CD14-positive monocyte (primary cell): ENCODE results near the gene TCIRG1. TPM values are rescaled to one million over a fixed set of nuclear protein-coding genes. Genes with fewer than 3 reads are reported as not detected.

Experiments used
- DNase-seq, 3 donors: peaks; one replicate each; pipeline ENCODE4 v3.0.0-alpha.2; 2011 to 2022
- H2AFZ ChIP-seq: 2 replicates; pipeline ENCODE4 v1.6.0; 2012; ENCODE audit warnings: mild to moderate bottlenecking, low read depth, low read length, inconsistent platforms; ENCODE audit not compliant: insufficient read depth, poor library complexity, severe bottlenecking
- H3K27ac ChIP-seq, 2 donors: 1 replicate in 1 of 2; 2 replicates in 1 of 2; pipeline ENCODE4 v1.5.1; 2012 to 2013; ENCODE audit warnings: low read length in 2 of 2, control low read depth in 1 of 2, inconsistent platforms in 1 of 2, low read depth in 1 of 2, mild to moderate bottlenecking in 1 of 2
- H3K27me3 ChIP-seq, 2 donors: one replicate each; pipeline versions ENCODE4 v1.6.0 to v1.6.1; 2011 to 2013; ENCODE audit warnings: low read length in 2 of 2; ENCODE audit not compliant: control insufficient read depth in 2 of 2, insufficient read depth in 2 of 2
- H3K36me3 ChIP-seq, 2 donors: replicated peaks in 1 of 2; 1 replicate in 1 of 2; 2 replicates in 1 of 2; pipeline versions ENCODE4 v1.5.1 to v1.6.1; 2012 to 2013; ENCODE audit warnings: low read length in 2 of 2, control low read depth in 1 of 2, inconsistent platforms in 1 of 2, mild to moderate bottlenecking in 1 of 2; ENCODE audit not compliant: insufficient read depth in 2 of 2, control insufficient read depth in 1 of 2
- H3K4me1 ChIP-seq, 2 donors: 1 replicate in 1 of 2; 2 replicates in 1 of 2; pipeline versions ENCODE4 v1.5.1 to v1.6.1; 2012 to 2013; ENCODE audit warnings: low read length in 2 of 2, control low read depth in 1 of 2, inconsistent platforms in 1 of 2, mild to moderate bottlenecking in 1 of 2, moderate library complexity in 1 of 2; ENCODE audit not compliant: insufficient read depth in 2 of 2, control insufficient read depth in 1 of 2
- H3K4me2 ChIP-seq: replicated peaks from 2 replicates; pipeline ENCODE3; 2012; ENCODE audit warnings: low read length, moderate library complexity, mild to moderate bottlenecking; ENCODE audit not compliant: poor library complexity, severe bottlenecking; ENCODE audit errors: extremely low read depth
- H3K4me3 ChIP-seq, 3 experiments: fragments of 200-600 bp in 1 of 3; sonication (generic) in 1 of 3; replicated peaks in 1 of 3; 1 replicate in 2 of 3; 2 replicates in 1 of 3; pipeline ENCODE4 v1.5.1; 2011 to 2013; ENCODE audit warnings: low read length in 3 of 3, mild to moderate bottlenecking in 3 of 3, control low read depth in 2 of 3, low read depth in 2 of 3, inconsistent platforms in 1 of 3, moderate library complexity in 1 of 3
- H3K79me2 ChIP-seq: 2 replicates; pipeline ENCODE4 v1.6.0; 2012; ENCODE audit warnings: mild to moderate bottlenecking, control low read depth, inconsistent platforms, low read length, moderate library complexity; ENCODE audit not compliant: insufficient read depth
- H3K9ac ChIP-seq: 2 replicates; pipeline ENCODE4 v1.6.0; 2017; ENCODE audit warnings: low read length, mild to moderate bottlenecking; ENCODE audit not compliant: insufficient read depth, poor library complexity, severe bottlenecking
- H3K9me3 ChIP-seq, 2 donors: replicated peaks in 1 of 2; 1 replicate in 1 of 2; 2 replicates in 1 of 2; pipeline versions ENCODE4 v1.5.1 to v1.6.1; 2012 to 2013; ENCODE audit warnings: low read length in 2 of 2, control low read depth in 1 of 2; ENCODE audit not compliant: control insufficient read depth in 1 of 2, insufficient read depth in 1 of 2
- H4K20me1 ChIP-seq: 2 replicates; pipeline ENCODE4 v1.6.0; 2012; ENCODE audit warnings: mild to moderate bottlenecking, low read length, control low read depth, moderate library complexity; ENCODE audit not compliant: insufficient read depth
- H3K27ac Mint-ChIP-seq, 7 donors: one replicate each; pipeline ENCODE4 v1.8.0; 2020; ENCODE audit warnings: mild to moderate bottlenecking in 7 of 7, mixed read lengths in 7 of 7, moderate library complexity in 6 of 7, inconsistent platforms in 2 of 7
- H3K27me3 Mint-ChIP-seq, 3 donors: one replicate each; pipeline ENCODE4 v1.8.0; 2021 to 2022; ENCODE audit warnings: low read depth in 3 of 3, mild to moderate bottlenecking in 3 of 3, mixed read lengths in 3 of 3, moderate library complexity in 3 of 3, inconsistent platforms in 1 of 3
- H3K36me3 Mint-ChIP-seq, 2 donors: one replicate each; pipeline ENCODE4 v1.8.0; 2020; ENCODE audit warnings: mixed read lengths in 2 of 2, inconsistent platforms in 1 of 2, mild to moderate bottlenecking in 1 of 2
- H3K4me1 Mint-ChIP-seq: one replicate; pipeline ENCODE4 v1.8.0; 2020; ENCODE audit warnings: mild to moderate bottlenecking, mixed read lengths
- H3K4me3 Mint-ChIP-seq, 2 donors: one replicate each; pipeline ENCODE4 v1.8.0; 2020; ENCODE audit warnings: mild to moderate bottlenecking in 2 of 2, mixed read lengths in 2 of 2, moderate library complexity in 1 of 2
- H3K9me3 Mint-ChIP-seq, 7 donors: one replicate each; pipeline ENCODE4 v1.8.0; 2020 to 2022; ENCODE audit warnings: mixed read lengths in 7 of 7, mild to moderate bottlenecking in 6 of 7, moderate library complexity in 6 of 7, inconsistent platforms in 2 of 7
- CTCF ChIP-seq: fragments of 200-600 bp; IDR thresholded peaks from one replicate; pipeline ENCODE4 v1.8.0; 2022; ENCODE audit warnings: antibody characterized with exemption, mild to moderate bottlenecking
- WGBS: methylation state at CpG from one replicate; pipeline ENCODE4 v1.1.5; 2013; ENCODE audit warnings: missing lambda C conversion rate; ENCODE audit not compliant: insufficient coverage; 5-methylcytosine and 5-hydroxymethylcytosine counted together
- intact Hi-C, 2 donors: fragments of 100-400 bp; cut with micrococcal nuclease; formaldehyde crosslinking; loops; one replicate each; pipeline versions ENCODE4 v1.15.0 to v1.15.1; 2023
- polyA plus RNA-seq, 3 donors: library from polyadenylated mRNA; depleted of rRNA in 1 of 3; unstranded in 2 of 3; stranded (reverse) in 1 of 3; fragments of 300-500 nt in 2 of 3; fragments of >200 nt in 1 of 3; fragmentation: Illumina TruSeq in 2 of 3; gene quantifications; 1 replicate in 2 of 3; 2 replicates in 1 of 3; pipeline ENCODE4 v1.2.3, GENCODE V29; 2012 to 2021

TCIRG1 gene
- polyA plus RNA-seq, 3 donors, result 197 to 1,286 (median 225) TPM

- Histone ChIP-seq H3K79me2 (no peaks in the 10 kb centered on the region), H3K27me3 (no peaks in the 10 kb centered on the region), H3K27ac (no peak overlapping the region), H4K20me1 (no peaks in the 10 kb centered on the region), H3K4me1 (no peaks in the 10 kb centered on the region), H2AFZ (no peak overlapping the region), H3K4me3 (no peak overlapping the region), H3K9ac (no peak overlapping the region), H3K4me2 (no peak overlapping the region), H3K9me3 (no peaks in the 10 kb centered on the region), H3K36me3 (peaks cover 52 to 91% of the 10 kb centered on the region in 2 donors)
- intact Hi-C loops, result no loop called here
- Mint-ChIP-seq H3K4me1 (peaks cover 7% of the 10 kb centered on the region), H3K27ac (peak overlapping the region in 2 of 7 donors; percentile 3 to 44), H3K4me3 (no peak overlapping the region), H3K36me3 (peaks cover 62 to 82% of the 10 kb centered on the region in 2 donors), H3K9me3 (no peaks in the 10 kb centered on the region), H3K27me3 (no peaks in the 10 kb centered on the region)
- TF ChIP-seq CTCF, result no peak
- DNase-seq, result no peak
- 63% methylated on average over 3 of the region's 3 CpGs for WGBS
Measured at GRCh38 chr11:68071281-68072048, 32.6 kb downstream of the TCIRG1 start.

DNA sequence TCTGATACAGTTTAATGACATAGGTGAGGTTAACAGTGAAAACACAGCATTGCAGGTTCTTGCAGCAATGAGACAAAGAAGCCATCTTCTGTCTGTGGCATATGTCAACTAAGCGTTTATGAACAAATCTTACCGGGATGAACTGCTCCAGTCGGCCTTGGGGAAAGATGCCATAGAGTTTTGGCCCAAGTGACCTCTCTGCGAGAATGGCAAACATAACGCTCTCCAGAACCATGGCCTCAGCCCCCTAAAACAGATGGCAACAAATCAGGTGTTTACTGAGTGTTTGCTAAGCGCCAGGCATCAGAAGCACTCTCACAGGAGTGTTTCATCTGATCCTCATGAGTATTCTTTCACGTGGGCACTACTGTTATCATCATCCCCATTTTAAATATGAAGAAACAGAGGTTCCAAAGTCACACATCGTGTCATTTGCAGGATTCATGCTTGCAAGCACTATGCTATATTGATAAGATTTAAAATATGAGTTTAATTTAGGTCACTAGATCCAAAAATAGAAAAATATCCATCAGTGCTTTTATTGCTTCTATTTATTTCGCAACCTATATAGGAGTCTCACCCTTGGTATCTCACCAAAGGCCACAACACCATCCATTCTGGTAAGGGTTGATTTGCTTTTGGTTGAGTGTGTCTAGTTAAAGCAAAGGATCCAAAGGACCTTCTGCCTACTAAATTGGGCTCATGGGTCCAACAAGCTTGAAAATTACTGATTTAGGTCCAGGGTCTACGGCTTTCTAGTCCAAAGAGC lies 35.9 kb downstream of the TCIRG1 start:
- no peak overlapping the region for H3K4me2 ChIP-seq
- no peak overlapping the region for H3K4me3 Mint-ChIP-seq
- no peak overlapping the region for H3K27ac Mint-ChIP-seq
- H3K36me3 ChIP-seq, result peaks cover 28 to 81% of the 10 kb centered on the region in 2 donors
- WGBS, result 100% methylated on average over 6 of the region's 10 CpGs
- H3K4me3 ChIP-seq, result no peak overlapping the region
- no peak overlapping the region for H3K9ac ChIP-seq
- no peaks in the 10 kb centered on the region for H3K27me3 Mint-ChIP-seq
- no peaks in the 10 kb centered on the region for H3K9me3 Mint-ChIP-seq
- DNase-seq, result no peak
- no peaks in the 10 kb centered on the region for H3K9me3 ChIP-seq
- intact Hi-C loops, result no loop called here
- no peaks in the 10 kb centered on the region for H4K20me1 ChIP-seq
- no peaks in the 10 kb centered on the region for H3K4me1 ChIP-seq
- peaks cover 7% of the 10 kb centered on the region for H3K4me1 Mint-ChIP-seq
- no peak overlapping the region for H3K27ac ChIP-seq
- no peaks in the 10 kb centered on the region for H3K79me2 ChIP-seq
- no peak overlapping the region for H2AFZ ChIP-seq
- H3K27me3 ChIP-seq, result no peaks in the 10 kb centered on the region
- no peak for TF ChIP-seq CTCF
- H3K36me3 Mint-ChIP-seq, result peaks cover 55 to 77% of the 10 kb centered on the region in 2 donors
